Lower lobe of right lung (tissue), 2 donors: Measurements from ENCODE around the gene BMAL1. TPM values are rescaled to one million over a fixed set of nuclear protein-coding genes. Genes with fewer than 3 reads are reported as not detected.
A peak's percentile ranks its signal among the peaks of the same experiment; 100 is the strongest.

Source experiments
- ATAC-seq, 2 donors: fragments of 200-7000 bp; cut with Tn5 transposase; one replicate each; pipeline ENCODE4 v1.9.1; 2020 to 2022; ENCODE audit warnings: mild to moderate bottlenecking in 2 of 2, moderate library complexity in 2 of 2
- DNase-seq: peaks from one replicate; pipeline ENCODE4 v3.0.0-alpha.2; 2020
- H3K27ac ChIP-seq: fragments of 200-600 bp; one replicate; pipeline ENCODE4 v1.8.0; 2022
- H3K27me3 ChIP-seq: fragments of 200-600 bp; one replicate; pipeline ENCODE4 v1.8.0; 2022; ENCODE audit warnings: low read depth
- H3K36me3 ChIP-seq: fragments of 200-600 bp; one replicate; pipeline ENCODE4 v1.8.0; 2022; ENCODE audit warnings: mild to moderate bottlenecking
- H3K4me1 ChIP-seq: fragments of 200-600 bp; one replicate; pipeline ENCODE4 v1.8.0; 2022
- H3K4me3 ChIP-seq: fragments of 200-600 bp; one replicate; pipeline ENCODE4 v1.8.0; 2022; ENCODE audit warnings: mild to moderate bottlenecking
- H3K9me3 ChIP-seq: fragments of 200-600 bp; one replicate; pipeline ENCODE4 v1.8.0; 2022
- intact Hi-C: fragments of 100-400 bp; cut with DNase I; formaldehyde crosslinking; loops from one replicate; pipeline ENCODE4 v1.11.0; 2022
- total RNA-seq: library from RNA; stranded (reverse); fragmentation: NEBNext Ultra II Directional; extraction: Animal tissue kit (Norgen Biotek cat#: 25700); gene quantifications from one replicate; pipeline ENCODE4 v1.2.1, GENCODE V29; 2021
- TF ChIP-seq, protein P1 (sequence below): fragments of 200-600 bp; IDR thresholded peaks from one replicate; pipeline ENCODE4 v1.8.0; 2022; ENCODE audit warnings: antibody characterized with exemption, mild to moderate bottlenecking
- donor health status: DM: no; HTN: yes; CAD: no; lungs with severe emphysema.

Gene BMAL1
- total RNA-seq, 1 donor from 2014 or later, result 25.2 TPM

DNA sequence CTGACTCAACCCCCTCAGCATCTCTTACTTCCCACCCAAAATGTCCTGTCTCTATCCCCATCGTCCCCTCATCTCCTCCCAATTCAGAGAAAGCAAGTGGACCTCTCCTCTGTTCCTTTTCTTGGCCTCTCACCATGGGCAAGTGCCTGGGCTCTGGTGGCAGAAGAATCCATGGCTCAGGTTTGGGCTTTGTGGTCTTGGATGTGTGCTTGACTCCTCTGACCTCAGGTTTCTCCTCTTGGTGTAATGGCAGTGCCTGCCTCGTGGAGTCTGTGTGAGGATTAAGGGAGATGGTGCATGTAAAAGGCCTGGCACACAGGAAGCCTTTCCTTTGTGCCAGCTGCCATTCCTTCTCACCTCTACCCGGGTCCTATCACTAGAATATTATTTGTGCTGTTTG lies 3.2 kb downstream of the BMAL1 start:
- H3K4me1 ChIP-seq, result peaks cover 30% of the 10 kb centered on the region
- TF ChIP-seq, protein P1, sequence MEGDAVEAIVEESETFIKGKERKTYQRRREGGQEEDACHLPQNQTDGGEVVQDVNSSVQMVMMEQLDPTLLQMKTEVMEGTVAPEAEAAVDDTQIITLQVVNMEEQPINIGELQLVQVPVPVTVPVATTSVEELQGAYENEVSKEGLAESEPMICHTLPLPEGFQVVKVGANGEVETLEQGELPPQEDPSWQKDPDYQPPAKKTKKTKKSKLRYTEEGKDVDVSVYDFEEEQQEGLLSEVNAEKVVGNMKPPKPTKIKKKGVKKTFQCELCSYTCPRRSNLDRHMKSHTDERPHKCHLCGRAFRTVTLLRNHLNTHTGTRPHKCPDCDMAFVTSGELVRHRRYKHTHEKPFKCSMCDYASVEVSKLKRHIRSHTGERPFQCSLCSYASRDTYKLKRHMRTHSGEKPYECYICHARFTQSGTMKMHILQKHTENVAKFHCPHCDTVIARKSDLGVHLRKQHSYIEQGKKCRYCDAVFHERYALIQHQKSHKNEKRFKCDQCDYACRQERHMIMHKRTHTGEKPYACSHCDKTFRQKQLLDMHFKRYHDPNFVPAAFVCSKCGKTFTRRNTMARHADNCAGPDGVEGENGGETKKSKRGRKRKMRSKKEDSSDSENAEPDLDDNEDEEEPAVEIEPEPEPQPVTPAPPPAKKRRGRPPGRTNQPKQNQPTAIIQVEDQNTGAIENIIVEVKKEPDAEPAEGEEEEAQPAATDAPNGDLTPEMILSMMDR, result no peak
- DNase-seq, result no peak
- H3K27me3 ChIP-seq, result no peaks in the 10 kb centered on the region
- intact Hi-C loops, result no loop called here
- H3K36me3 ChIP-seq, result no peaks in the 10 kb centered on the region
- ATAC-seq, result no peak
- no peaks in the 10 kb centered on the region for H3K9me3 ChIP-seq
- H3K4me3 ChIP-seq, result no peak overlapping the region
- H3K27ac ChIP-seq, result no peak overlapping the region

DNA sequence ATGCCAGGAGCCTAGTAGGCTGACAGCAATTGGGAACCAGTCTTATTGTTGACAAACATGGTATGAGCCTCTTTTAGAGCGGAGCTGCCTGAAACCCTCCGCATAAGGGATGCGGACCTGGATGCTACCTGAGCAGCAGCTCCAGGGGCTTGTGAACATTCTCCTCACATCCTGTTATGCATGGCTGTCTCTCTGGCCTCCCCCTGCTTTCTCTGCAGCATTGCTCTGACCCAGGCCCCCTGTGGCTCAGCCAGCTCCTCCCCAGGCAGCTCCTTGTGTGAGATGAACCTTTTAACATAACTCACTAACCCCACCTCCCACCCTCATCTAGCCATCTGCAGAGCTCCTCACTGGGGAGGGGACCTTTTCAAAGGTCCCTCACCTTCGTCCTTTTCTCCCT lies 6.0 kb downstream of the BMAL1 start:
- DNase-seq (no peak), ATAC-seq (no peak)
- Histone ChIP-seq H3K27me3 (no peaks in the 10 kb centered on the region), H3K36me3 (no peaks in the 10 kb centered on the region), H3K9me3 (no peaks in the 10 kb centered on the region), H3K27ac (no peak overlapping the region), H3K4me1 (peaks cover 36% of the 10 kb centered on the region), H3K4me3 (no peak overlapping the region)
- intact Hi-C loops, result no loop called here
- TF ChIP-seq, protein P1, result no peak

DNA sequence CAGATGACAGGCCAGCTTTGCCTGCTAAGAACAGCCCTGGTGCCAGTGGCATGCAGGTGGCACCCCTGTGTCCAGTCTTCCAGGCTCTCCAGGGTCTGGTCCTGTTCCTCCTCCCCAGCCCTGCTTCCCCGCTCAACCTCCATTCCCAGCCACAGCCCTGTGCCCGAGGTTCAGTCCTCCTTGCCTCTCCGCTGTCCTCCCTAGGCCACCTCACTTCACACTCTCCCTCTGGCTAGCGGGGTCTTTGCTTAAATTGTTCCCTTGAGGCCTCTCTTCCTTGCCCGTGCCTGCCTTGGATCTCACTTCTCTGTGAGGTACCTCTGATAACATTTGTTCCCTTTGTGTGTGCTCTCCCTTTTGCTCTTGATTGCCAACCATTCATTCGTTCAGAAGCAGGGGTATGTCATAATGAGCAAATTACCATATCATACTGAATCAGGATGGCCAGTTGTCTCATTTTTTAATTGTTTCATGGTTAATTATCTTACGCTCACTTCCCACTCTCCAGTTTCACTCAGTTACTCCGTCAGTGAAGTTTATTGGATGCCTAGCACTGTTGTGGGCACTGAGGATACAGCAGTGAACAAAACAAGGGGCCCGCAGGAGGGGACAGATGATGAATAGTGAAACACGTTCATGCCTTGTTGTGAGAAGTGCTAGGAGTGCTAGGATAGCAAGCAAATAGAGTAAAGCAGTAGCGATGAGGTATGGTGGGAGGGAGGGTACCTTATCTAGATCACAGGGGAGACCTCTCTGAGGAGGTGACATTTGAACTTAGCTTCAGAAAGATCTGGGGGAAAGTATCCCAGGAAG lies 7.4 kb downstream of the BMAL1 start:
- H3K36me3 ChIP-seq, result no peaks in the 10 kb centered on the region
- H3K4me1 ChIP-seq, result peaks cover 29% of the 10 kb centered on the region
- DNase-seq, result no peak
- H3K9me3 ChIP-seq, result no peaks in the 10 kb centered on the region
- H3K27me3 ChIP-seq, result no peaks in the 10 kb centered on the region
- TF ChIP-seq, protein P1, result no peak
- no peak for ATAC-seq
- H3K27ac ChIP-seq, result no peak overlapping the region
- no peak overlapping the region for H3K4me3 ChIP-seq
- intact Hi-C loops, result no loop called here

DNA sequence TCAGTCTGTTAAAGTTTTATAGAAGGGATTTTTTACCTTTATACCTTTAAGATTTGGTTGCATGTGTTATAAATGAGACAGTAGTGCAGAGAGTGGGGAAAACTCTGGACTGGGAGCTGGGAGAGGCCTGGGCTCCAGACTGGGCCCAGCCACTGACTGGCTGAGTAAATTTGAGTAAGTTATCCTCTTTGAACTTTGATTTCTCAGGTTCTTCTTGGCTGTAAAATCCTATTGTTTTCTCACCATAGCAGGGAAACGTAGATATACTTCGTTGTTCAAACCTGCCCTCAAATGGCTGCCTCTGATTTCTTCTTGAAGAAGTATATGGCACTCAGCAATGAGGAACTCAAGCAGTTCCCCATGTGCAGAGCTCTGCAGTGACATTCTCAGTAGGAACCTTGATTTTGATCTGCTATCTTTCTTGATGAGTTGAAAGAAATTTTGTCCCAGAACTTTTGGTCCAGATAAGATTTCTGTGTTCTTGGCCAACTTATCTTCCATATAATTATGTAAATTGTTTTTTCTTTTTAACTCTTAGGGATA lies 8.8 kb downstream of the BMAL1 start:
- no peak overlapping the region for H3K4me3 ChIP-seq
- intact Hi-C loops, result no loop called here

DNA sequence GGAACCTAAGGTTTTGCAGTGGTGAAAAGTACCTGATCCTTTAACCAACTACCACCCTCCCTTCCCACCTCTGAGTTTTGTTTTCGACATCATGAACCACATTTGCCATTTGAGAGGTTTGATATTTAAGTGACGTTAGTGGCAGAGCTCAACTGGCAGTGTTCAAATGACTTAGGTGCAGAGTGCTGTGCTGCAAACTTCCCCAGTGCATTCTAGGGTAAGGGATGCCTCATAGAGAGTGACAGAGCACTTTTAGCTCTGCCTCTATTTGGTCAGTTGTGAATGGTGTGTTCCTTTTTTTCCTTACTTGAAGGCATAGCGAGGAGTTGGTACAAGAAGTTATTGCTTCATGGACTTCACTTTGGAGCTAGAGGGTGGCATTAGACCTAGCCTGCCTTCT lies 9.4 kb downstream of the BMAL1 start:
- Histone ChIP-seq H3K4me3 (no peak overlapping the region), H3K27me3 (no peaks in the 10 kb centered on the region), H3K4me1 (peaks cover 17% of the 10 kb centered on the region), H3K36me3 (no peaks in the 10 kb centered on the region), H3K27ac (no peak overlapping the region), H3K9me3 (no peaks in the 10 kb centered on the region)
- ATAC-seq, result peak; percentile 41 to 59
- intact Hi-C loops, result no loop called here
- TF ChIP-seq, protein P1, result no peak
- DNase-seq, result no peak

More for the DNA sequence above, 8.8 kb downstream of the BMAL1 start:
- Histone ChIP-seq H3K27me3 (no peaks in the 10 kb centered on the region), H3K36me3 (no peaks in the 10 kb centered on the region), H3K4me1 (peaks cover 17% of the 10 kb centered on the region), H3K9me3 (no peaks in the 10 kb centered on the region), H3K27ac (no peak overlapping the region)
- TF ChIP-seq, protein P1, result no peak
- DNase-seq (no peak), ATAC-seq (no peak)
